HepG2 (cell line): ENCODE data around the gene SMYD5. TPM values are rescaled to one million over a fixed set of nuclear protein-coding genes. Genes with fewer than 3 reads are reported as not detected.

Experiments used
- ATAC-seq: fragments of 200-7000 bp; cut with Tn5 transposase; 3 replicates; pipeline ENCODE4 v1.9.1; 2020; ENCODE audit warnings: mild to moderate bottlenecking, moderate library complexity
- BruUV-seq: library from RNA; stranded (reverse); fragments of 400-500 nt; replicated peaks from 2 replicates; lab custom pipeline; 2021; lab: Mats Ljungman, UMichigan
- CTCF ChIA-PET: fragments of 300-600 bp; formaldehyde crosslinking; extraction: SDS; loops from one replicate; lab custom pipeline; 2021; ENCODE audit warnings: low total read pairs, inconsistent platforms, low intra/inter-chr PET ratio; lab: Yijun Ruan, JAX
- POLR2A ChIA-PET: fragments of 350-600 bp; sonication (Branson Sonifier 250); formaldehyde crosslinking; loops from one replicate; lab custom pipeline; 2020; ENCODE audit warnings: antibody characterized with exemption, inconsistent platforms; lab: Yijun Ruan, JAX
- DNase-seq: peaks from one replicate; pipeline ENCODE4 v3.0.0-alpha.2; 2015; ENCODE audit warnings: low spot score
- FAIRE-seq: peaks from 3 replicates; lab custom pipeline; 2011; peaks lifted over from hg19 to GRCh38; lab: Jason Lieb, UNC
- H2AFZ ChIP-seq: one replicate; pipeline ENCODE4 v1.6.1; 2011; ENCODE audit warnings: low read length, inconsistent platforms
- H3K27ac ChIP-seq: fragments of 300-600 bp; 3 replicates; pipeline ENCODE4 v1.8.0; 2011; ENCODE audit warnings: mixed run types, mild to moderate bottlenecking, mixed read lengths, low read length, inconsistent platforms; ENCODE audit not compliant: insufficient read depth; ENCODE audit errors: extremely low read length
- H3K27me3 ChIP-seq, 2 experiments: fragments of 200-600 bp in 1 of 2; 2 replicates in 1 of 2; 3 replicates in 1 of 2; pipeline versions ENCODE4 v1.6.0 to v1.8.0; 2011; ENCODE audit warnings: low read length in 2 of 2, mild to moderate bottlenecking in 2 of 2, moderate library complexity in 2 of 2, inconsistent platforms in 1 of 2; ENCODE audit not compliant: insufficient read depth in 2 of 2, control insufficient read depth in 1 of 2
- H3K36me3 ChIP-seq, 2 experiments: fragments of 200-600 bp in 1 of 2; replicated peaks in 1 of 2; 2 replicates in 1 of 2; 3 replicates in 1 of 2; pipeline versions ENCODE4 v1.5.1 to v1.8.0; 2011; ENCODE audit warnings: low read length in 2 of 2, inconsistent platforms in 1 of 2; ENCODE audit not compliant: insufficient read depth in 2 of 2, control insufficient read depth in 1 of 2
- H3K4me1 ChIP-seq: 2 replicates; pipeline ENCODE4 v1.5.1; 2012; ENCODE audit warnings: low read length, inconsistent platforms; ENCODE audit not compliant: insufficient read depth
- H3K4me2 ChIP-seq: 2 replicates; pipeline ENCODE4 v1.6.0; 2011; ENCODE audit warnings: low read depth, low read length, inconsistent platforms
- H3K4me3 ChIP-seq, 3 experiments: fragments of 200-600 bp in 1 of 3; sonication (generic), shearing (Covaris generic) in 1 of 3; replicated peaks in 1 of 3; 2 replicates each; pipeline ENCODE4 v1.5.1; 2011 to 2016; ENCODE audit warnings: low read length in 3 of 3, inconsistent platforms in 2 of 3, low read depth in 2 of 3, mild to moderate bottlenecking in 2 of 3, control low read depth in 1 of 3, mixed read lengths in 1 of 3; ENCODE audit not compliant: insufficient read depth in 1 of 3
- H3K79me2 ChIP-seq: one replicate; pipeline ENCODE4 v1.6.1; 2011; ENCODE audit warnings: low read length, inconsistent platforms; ENCODE audit not compliant: insufficient read depth
- H3K9ac ChIP-seq: 2 replicates; pipeline ENCODE4 v1.6.0; 2011; ENCODE audit warnings: mild to moderate bottlenecking, low read depth, low read length, inconsistent platforms; ENCODE audit not compliant: insufficient read depth
- H3K9me3 ChIP-seq: 2 replicates; pipeline ENCODE4 v1.5.1; 2012; ENCODE audit warnings: mild to moderate bottlenecking, low read length
- H4K20me1 ChIP-seq: 2 replicates; pipeline ENCODE4 v1.6.0; 2011; ENCODE audit warnings: inconsistent platforms, mild to moderate bottlenecking, low read length, moderate library complexity; ENCODE audit not compliant: insufficient read depth
- DRAP1 ChIP-seq: IDR thresholded peaks from 2 replicates; pipeline ENCODE4 v1.6.1; 2016; ENCODE audit warnings: missing genetic modification reagents, missing compliant biosample characterization
- EEA1 ChIP-seq: sonication (generic); formaldehyde crosslinking; IDR thresholded peaks from 2 replicates; pipeline ENCODE4 v1.5.1; 2020; ENCODE audit warnings: mild to moderate bottlenecking, missing genetic modification reagents, borderline replicate concordance
- JUNB ChIP-seq: sonication (generic); formaldehyde crosslinking; IDR thresholded peaks from 2 replicates; pipeline ENCODE4 v1.8.0; 2022; ENCODE audit warnings: missing genetic modification reagents, mild to moderate bottlenecking, borderline replicate concordance
- NFRKB ChIP-seq: fragments of 450-650 bp; IDR thresholded peaks from 2 replicates; pipeline ENCODE4 v1.6.1; 2017
- NR0B2 ChIP-seq: sonication (generic); formaldehyde crosslinking; IDR thresholded peaks from 2 replicates; pipeline ENCODE4 v1.4.0; 2020; ENCODE audit warnings: mild to moderate bottlenecking, missing genetic modification reagents
- PAWR ChIP-seq: sonication (generic); formaldehyde crosslinking; IDR thresholded peaks from 2 replicates; pipeline ENCODE4 v1.4.0; 2020; ENCODE audit warnings: missing genetic modification reagents, mild to moderate bottlenecking, borderline replicate concordance
- PBX2 ChIP-seq: IDR thresholded peaks from 2 replicates; pipeline ENCODE4 v1.6.1; 2016; ENCODE audit warnings: control low read depth
- SNRNP70 ChIP-seq: fragments of 200-400 bp; formaldehyde crosslinking; IDR thresholded peaks from 2 replicates; pipeline ENCODE4 v1.6.1; 2017; ENCODE audit warnings: mild to moderate bottlenecking, low read depth, low read length, moderate library complexity
- TGIF2 ChIP-seq: IDR thresholded peaks from 2 replicates; pipeline ENCODE4 v1.6.1; 2016; ENCODE audit warnings: control low read depth, missing compliant biosample characterization
- ZIK1 ChIP-seq: sonication (generic); formaldehyde crosslinking; IDR thresholded peaks from 2 replicates; pipeline ENCODE4 v1.5.0; 2020; ENCODE audit warnings: mild to moderate bottlenecking, low read depth, missing genetic modification reagents, borderline replicate concordance
- ZNF136 ChIP-seq: sonication (generic); formaldehyde crosslinking; IDR thresholded peaks from 2 replicates; pipeline ENCODE4 v1.8.1; 2022; ENCODE audit warnings: low read depth, mild to moderate bottlenecking, moderate library complexity, missing genetic modification reagents
- ZNF263 ChIP-seq: sonication (generic); formaldehyde crosslinking; IDR thresholded peaks from 2 replicates; pipeline ENCODE4 v1.4.0; 2020; ENCODE audit warnings: missing genetic modification reagents
- WGBS: methylation state at CpG from one replicate; pipeline ENCODE4 v1.1.6; 2017; ENCODE audit warnings: low lambda C conversion rate; 5-methylcytosine and 5-hydroxymethylcytosine counted together
- in situ Hi-C: cut with HindIII; loops from 2 replicates; pipeline ENCODE4 v1.10.0; 2017; ENCODE audit warnings: low pct_unique_long_range_greater_than_20kb; ENCODE audit not compliant: extremely low pct_ligation_motif_present
- intact Hi-C: fragments of 100-400 bp; cut with micrococcal nuclease; formaldehyde crosslinking; loops from one replicate; pipeline ENCODE4 v1.10.0; 2022; ENCODE audit not compliant: unreplicated experiment
- polyA plus RNA-seq, 8 experiments: library from polyadenylated mRNA; depleted of rRNA in 3 of 8; stranded (reverse) in 7 of 8; unstranded in 1 of 8; fragments of >200 nt; fragmentation: Illumina TruSeq in 4 of 8; extraction: Trizol in 4 of 8; gene quantifications; 2 replicates each; pipeline versions ENCODE4 v1.2.1 to v1.2.3, GENCODE V29; 2011 to 2016; ENCODE audit warnings: low read depth in 4 of 8, missing spikeins in 1 of 8, mixed read lengths in 1 of 8; ENCODE audit not compliant: insufficient read depth in 1 of 8
- total RNA-seq, 5 experiments: library from RNA; depleted of rRNA; stranded (reverse); fragments of >200 nt; fragmentation: Illumina TruSeq; extraction: Trizol; gene quantifications; 2 replicates each; pipeline ENCODE4 v1.2.3, GENCODE V29; 2016; ENCODE audit warnings: low read depth in 1 of 5

The SMYD5 gene
- total and polyA plus RNA-seq, 2 of the 13 experiments (the other 11 are each of a cell fraction or from before 2014, with no cell fraction given) = 55.8 to 70.4 TPM

- H3K27me3 ChIP-seq = no peaks in the 10 kb centered on the region
- H3K4me3 ChIP-seq = no peak overlapping the region
- WGBS = 100% methylated on average over 3 of the region's 9 CpGs
- ChIA-PET POLR2A (interaction anchor here (2.1 kb wide), 1 partner anchor 9 kb away, joined by 5 read pairs; no protein-coding TSS in a partner anchor), CTCF (no interaction called here)
- H3K4me2 ChIP-seq = no peak overlapping the region
- no peaks in the 10 kb centered on the region for H3K9me3 ChIP-seq
- FAIRE-seq (no peak), ATAC-seq (no peak), DNase-seq (no peak)
- H3K4me1 ChIP-seq = peaks cover 41% of the 10 kb centered on the region
- H3K36me3 ChIP-seq = peaks cover 3 to 17% of the 10 kb centered on the region in 2 experiments
- TF ChIP-seq PAWR (no peak), ZNF136 (CRISPR knock-in tag) (no peak), JUNB (CRISPR knock-in tag) (no peak), TGIF2 (CRISPR knock-in tag) (no peak), ZIK1 (CRISPR knock-in tag) (no peak), PBX2 (CRISPR knock-in tag) (no peak), EEA1 (CRISPR knock-in tag) (no peak), DRAP1 (CRISPR knock-in tag) (no peak), NR0B2 (CRISPR knock-in tag) (no peak), NFRKB (no peak), SNRNP70 (no peak), ZNF263 (no peak)
- BruUV-seq = no TSS peak
- H3K9ac ChIP-seq = no peak overlapping the region
- H4K20me1 ChIP-seq = no peaks in the 10 kb centered on the region
- no peaks in the 10 kb centered on the region for H3K79me2 ChIP-seq
- no peak overlapping the region for H2AFZ ChIP-seq
- in situ Hi-C loops = no loop called here
- H3K27ac ChIP-seq = no peak overlapping the region
- intact Hi-C loops = no loop called here
Measured at GRCh38 chr2:73258913-73259215, 44.8 kb downstream of the SMYD5 start.
